Naive thymus-derived CD4-positive, alpha-beta T cell (primary cell): ENCODE measurements around the gene EDAR. TPM values are rescaled to one million over a fixed set of nuclear protein-coding genes. Genes with fewer than 3 reads are reported as not detected.

Experiments used
- ATAC-seq: fragments of 150-1000 bp; cut with Tn5 transposase; 2 replicates; pipeline ENCODE4 v1.10.0; 2021; ENCODE audit warnings: mild to moderate bottlenecking, moderate library complexity
- CTCF ChIA-PET: fragments of 350-600 bp; sonication (Branson Sonifier 250); formaldehyde crosslinking; loops from one replicate; lab custom pipeline; 2021; ENCODE audit warnings: antibody characterized with exemption; lab: Charles Lee
- POLR2A ChIA-PET: fragments of 350-600 bp; sonication (Branson Sonifier 250); formaldehyde crosslinking; loops from one replicate; lab custom pipeline; 2021; ENCODE audit warnings: antibody characterized with exemption, inconsistent platforms; lab: Charles Lee
- DNase-seq, 9 donors: peaks; one replicate each; pipeline versions ENCODE4 v3.0.0 to v3.0.0-alpha.2; 2020 to 2022; ENCODE audit warnings: mixed read lengths in 1 of 9
- H3K27ac ChIP-seq: one replicate; pipeline ENCODE4 v1.7.0; 2013; ENCODE audit warnings: mild to moderate bottlenecking, low read depth, low read length, moderate library complexity
- H3K27me3 ChIP-seq, 2 donors: one replicate each; pipeline ENCODE4 v1.7.0; 2013; ENCODE audit warnings: low read length in 2 of 2, mild to moderate bottlenecking in 2 of 2, moderate library complexity in 2 of 2; ENCODE audit not compliant: control insufficient read depth in 2 of 2, insufficient read depth in 2 of 2
- H3K36me3 ChIP-seq, 3 experiments: 1 replicate in 2 of 3; 2 replicates in 1 of 3; pipeline ENCODE4 v1.7.0; 2013; ENCODE audit warnings: low read length in 3 of 3, mild to moderate bottlenecking in 3 of 3, moderate library complexity in 1 of 3; ENCODE audit not compliant: insufficient read depth in 3 of 3, control insufficient read depth in 2 of 3
- H3K4me1 ChIP-seq, 2 donors: one replicate each; pipeline ENCODE4 v1.7.0; 2013; ENCODE audit warnings: low read length in 2 of 2, mild to moderate bottlenecking in 2 of 2, moderate library complexity in 1 of 2; ENCODE audit not compliant: control insufficient read depth in 2 of 2, insufficient read depth in 2 of 2
- H3K4me3 ChIP-seq: 2 replicates; pipeline ENCODE4 v1.7.0; 2013; ENCODE audit warnings: mild to moderate bottlenecking, low read length
- H3K9me3 ChIP-seq, 3 experiments: 1 replicate in 2 of 3; 2 replicates in 1 of 3; pipeline ENCODE4 v1.7.0; 2013; ENCODE audit warnings: low read length in 3 of 3; ENCODE audit not compliant: control insufficient read depth in 2 of 3
- H3K27ac Mint-ChIP-seq, 9 donors: one replicate each; pipeline ENCODE4 v1.8.0; 2020 to 2022; ENCODE audit warnings: mixed read lengths in 9 of 9, mild to moderate bottlenecking in 8 of 9, moderate library complexity in 5 of 9, inconsistent platforms in 2 of 9
- H3K27me3 Mint-ChIP-seq, 5 donors: one replicate each; pipeline ENCODE4 v1.8.0; 2021 to 2022; ENCODE audit warnings: mixed read lengths in 5 of 5, mild to moderate bottlenecking in 1 of 5
- H3K36me3 Mint-ChIP-seq, 5 donors: one replicate each; pipeline ENCODE4 v1.8.0; 2020 to 2022; ENCODE audit warnings: mixed read lengths in 5 of 5, mild to moderate bottlenecking in 3 of 5, inconsistent platforms in 1 of 5
- H3K4me1 Mint-ChIP-seq, 7 donors: one replicate each; pipeline ENCODE4 v1.8.0; 2020 to 2022; ENCODE audit warnings: mixed read lengths in 7 of 7, mild to moderate bottlenecking in 3 of 7, inconsistent platforms in 1 of 7
- H3K4me3 Mint-ChIP-seq, 10 donors: one replicate each; pipeline ENCODE4 v1.8.0; 2020 to 2022; ENCODE audit warnings: mild to moderate bottlenecking in 10 of 10, mixed read lengths in 10 of 10, moderate library complexity in 6 of 10, inconsistent platforms in 2 of 10
- H3K9me3 Mint-ChIP-seq, 11 donors: one replicate each; pipeline ENCODE4 v1.8.0; 2020 to 2022; ENCODE audit warnings: mixed read lengths in 11 of 11, mild to moderate bottlenecking in 4 of 11, inconsistent platforms in 1 of 11, moderate library complexity in 1 of 11
- intact Hi-C, 2 donors: fragments of 100-400 bp; cut with micrococcal nuclease; formaldehyde crosslinking; loops; one replicate each; pipeline ENCODE4 v1.15.1; 2023
- polyA plus RNA-seq, 2 donors: library from polyadenylated mRNA; unstranded; fragments of 300-500 nt; fragmentation: Illumina TruSeq; gene quantifications; one replicate each; pipeline ENCODE4 v1.2.3, GENCODE V29; 2021
- total RNA-seq, 6 experiments: library from RNA in 5 of 6; stranded (reverse) in 5 of 6; gene quantifications; 1 replicate in 5 of 6; 2 replicates in 1 of 6; pipeline ENCODE4 v1.2.3 and lab custom pipeline; 2021 to 2026

The EDAR gene
- total and polyA plus RNA-seq, 7 experiments from 2014 or later: 0.17 to 26.8 (median 21.6) TPM

GRCh38 chr2:108942231-108942825, 46.7 kb downstream of the EDAR start:
- no peaks in the 10 kb centered on the region for H3K27me3 Mint-ChIP-seq
- Histone ChIP-seq H3K27ac (no peak overlapping the region), H3K4me1 (peaks cover 0 to 5% of the 10 kb centered on the region in 2 donors), H3K9me3 (peaks cover 0 to 14% (median 4%) of the 10 kb centered on the region in 3 experiments), H3K4me3 (no peak overlapping the region), H3K36me3 (peaks cover 0 to 11% (median 0%) of the 10 kb centered on the region in 3 experiments), H3K27me3 (no peaks in the 10 kb centered on the region)
- POLR2A ChIA-PET: no interaction called here
- DNase-seq (no peak), ATAC-seq (no peak)
- intact Hi-C loops: no loop called here
- H3K9me3 Mint-ChIP-seq: peaks cover 0 to 19% (median 9%) of the 10 kb centered on the region in 11 donors
- peaks cover 9 to 63% (median 36%) of the 10 kb centered on the region in 7 donors for H3K4me1 Mint-ChIP-seq
- H3K4me3 Mint-ChIP-seq: no peak overlapping the region
- H3K27ac Mint-ChIP-seq: peak overlapping the region in 4 of 9 donors; percentile 32 to 75 (median 42)
- peaks cover 0 to 49% (median 22%) of the 10 kb centered on the region in 5 donors for H3K36me3 Mint-ChIP-seq
- CTCF ChIA-PET: interaction anchor here (1.2 kb wide), 1 partner anchor 46 kb away, joined by 4 read pairs; no protein-coding TSS in a partner anchor

DNA sequence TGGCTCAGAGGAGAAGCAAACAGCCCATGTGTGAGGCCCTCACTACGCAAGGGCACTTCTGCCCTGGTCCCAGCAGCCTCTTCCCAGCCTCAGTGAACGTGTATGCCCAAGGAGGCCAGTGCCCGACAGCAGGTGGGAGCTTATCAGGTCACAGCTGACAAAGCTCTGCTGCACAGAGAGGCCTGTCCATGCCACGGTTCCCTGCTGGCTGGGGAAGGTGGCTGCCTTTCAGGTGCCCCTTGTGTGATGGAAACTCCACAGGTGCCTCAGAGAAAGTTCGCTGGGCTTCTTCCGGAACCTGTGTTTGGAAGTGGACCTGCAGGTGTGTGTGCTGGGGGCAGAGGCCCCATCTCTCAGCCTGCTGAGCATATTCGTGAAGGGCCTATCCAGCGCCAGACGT, 47.3 kb downstream of the EDAR start:
- Mint-ChIP-seq H3K9me3 (peaks cover 0 to 14% (median 5%) of the 10 kb centered on the region in 11 donors), H3K27ac (peak overlapping the region in 5 of 9 donors; percentile 14 to 80 (median 36)), H3K4me1 (peaks cover 10 to 64% (median 39%) of the 10 kb centered on the region in 7 donors), H3K27me3 (no peaks in the 10 kb centered on the region), H3K36me3 (peaks cover 0 to 46% (median 16%) of the 10 kb centered on the region in 5 donors), H3K4me3 (no peak overlapping the region)
- Histone ChIP-seq H3K4me3 (no peak overlapping the region), H3K36me3 (peaks cover 0 to 5% (median 0%) of the 10 kb centered on the region in 3 experiments), H3K9me3 (peaks cover 0 to 10% (median 0%) of the 10 kb centered on the region in 3 experiments), H3K27ac (no peak overlapping the region), H3K27me3 (no peaks in the 10 kb centered on the region), H3K4me1 (peaks cover 0 to 5% of the 10 kb centered on the region in 2 donors)
- intact Hi-C loops: no loop called here
- ChIA-PET CTCF (interaction anchor here (1.2 to 2.3 kb wide), 2 partner anchors 14 to 47 kb away, joined by 4 to 7 read pairs; no protein-coding TSS in a partner anchor), POLR2A (no interaction called here)
- DNase-seq (no peak), ATAC-seq (no peak)

DNA sequence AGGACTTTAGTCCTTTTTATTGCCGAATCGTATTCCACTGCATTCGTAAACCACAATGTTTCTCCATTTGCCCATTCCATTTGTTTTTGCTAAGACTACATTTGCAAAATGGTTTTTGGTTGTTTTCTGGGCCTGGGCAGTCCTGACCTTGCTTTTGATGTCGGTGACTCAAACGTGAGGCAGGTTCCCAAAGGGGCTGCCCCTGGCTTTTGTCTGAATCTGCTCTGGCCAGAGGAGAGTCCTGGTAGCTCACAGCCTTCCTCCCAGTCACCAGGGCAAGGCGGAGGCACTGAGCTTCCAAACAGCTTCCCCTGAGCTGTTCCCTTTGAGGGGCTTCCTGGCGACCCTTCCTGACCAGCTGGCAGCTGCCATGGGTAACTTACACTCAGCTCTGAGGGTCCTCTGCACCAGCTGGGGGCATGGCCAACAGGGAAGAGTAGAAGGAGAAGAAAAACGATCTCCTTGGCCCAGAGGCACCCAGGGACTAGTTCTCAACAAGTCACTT, 47.8 kb downstream of the EDAR start:
- Mint-ChIP-seq H3K36me3 (peaks cover 0 to 40% (median 11%) of the 10 kb centered on the region in 5 donors), H3K4me1 (peaks cover 10 to 62% (median 43%) of the 10 kb centered on the region in 7 donors), H3K27me3 (no peaks in the 10 kb centered on the region), H3K9me3 (peaks cover 0 to 8% (median under 1%) of the 10 kb centered on the region in 11 donors), H3K4me3 (no peak overlapping the region), H3K27ac (peak overlapping the region in 5 of 9 donors; percentile 14 to 80 (median 34))
- no peaks in the 10 kb centered on the region for H3K27me3 ChIP-seq
- POLR2A ChIA-PET: interaction anchor here (0.6 to 1.3 kb wide), 2 partner anchors 9 to 12 kb away, joined by 3 read pairs; no protein-coding TSS in a partner anchor
- ATAC-seq (no peak), DNase-seq (no peak)
- H3K27ac ChIP-seq: no peak overlapping the region
- H3K4me1 ChIP-seq: peaks cover 0 to 5% of the 10 kb centered on the region in 2 donors
- no peak overlapping the region for H3K4me3 ChIP-seq
- intact Hi-C loops: no loop called here
- peaks cover 0 to 5% (median 0%) of the 10 kb centered on the region in 3 experiments for H3K9me3 ChIP-seq
- peaks cover 0 to 3% (median 0%) of the 10 kb centered on the region in 3 experiments for H3K36me3 ChIP-seq
- CTCF ChIA-PET: interaction anchor here (1.2 to 2.3 kb wide), 2 partner anchors 13 to 47 kb away, joined by 4 to 7 read pairs; no protein-coding TSS in a partner anchor

DNA sequence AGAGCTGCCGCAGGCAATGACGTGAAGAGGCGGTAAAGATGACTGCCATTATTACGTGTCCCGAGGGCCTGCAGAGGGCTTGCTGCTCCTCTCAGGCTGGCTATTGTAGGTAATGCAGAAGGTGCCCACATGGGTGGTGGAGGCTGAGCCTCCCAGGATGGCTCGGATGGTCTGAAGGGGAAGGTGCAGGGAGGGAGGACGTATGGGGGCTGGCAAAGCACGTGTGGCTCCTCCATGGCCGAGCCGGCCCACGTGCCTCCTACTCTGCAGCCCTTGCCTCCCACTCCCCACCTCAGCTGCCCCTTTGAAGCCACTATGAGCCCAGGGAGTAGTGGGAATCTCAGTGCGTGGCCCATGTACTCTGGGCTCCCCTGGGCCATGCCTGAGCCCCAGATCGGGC, 48.9 kb downstream of the EDAR start:
- no peaks in the 10 kb centered on the region for H3K27me3 Mint-ChIP-seq
- peaks cover 10 to 67% (median 51%) of the 10 kb centered on the region in 7 donors for H3K4me1 Mint-ChIP-seq
- POLR2A ChIA-PET: interaction anchor here (0.6 to 1.3 kb wide), 3 partner anchors 10 to 92 kb away, joined by 3 read pairs; no protein-coding TSS in a partner anchor
- peak overlapping the region in 5 of 9 donors; percentile 19 to 61 (median 38) for H3K27ac Mint-ChIP-seq
- peaks cover 0 to 32% (median 4%) of the 10 kb centered on the region in 5 donors for H3K36me3 Mint-ChIP-seq
- Histone ChIP-seq H3K4me1 (peaks cover 0 to 10% of the 10 kb centered on the region in 2 donors), H3K27me3 (no peaks in the 10 kb centered on the region), H3K36me3 (peaks cover 0 to 3% (median 0%) of the 10 kb centered on the region in 3 experiments), H3K9me3 (no peaks in the 10 kb centered on the region), H3K4me3 (no peak overlapping the region), H3K27ac (no peak overlapping the region)
- no peak for DNase-seq
- ATAC-seq: peak; percentile 14
- CTCF ChIA-PET: interaction anchor here (2.3 kb wide), 1 partner anchor 12 kb away, joined by 7 read pairs; no protein-coding TSS in a partner anchor
- H3K4me3 Mint-ChIP-seq: no peak overlapping the region
- intact Hi-C loops: no loop called here
- H3K9me3 Mint-ChIP-seq: no peaks in the 10 kb centered on the region

DNA sequence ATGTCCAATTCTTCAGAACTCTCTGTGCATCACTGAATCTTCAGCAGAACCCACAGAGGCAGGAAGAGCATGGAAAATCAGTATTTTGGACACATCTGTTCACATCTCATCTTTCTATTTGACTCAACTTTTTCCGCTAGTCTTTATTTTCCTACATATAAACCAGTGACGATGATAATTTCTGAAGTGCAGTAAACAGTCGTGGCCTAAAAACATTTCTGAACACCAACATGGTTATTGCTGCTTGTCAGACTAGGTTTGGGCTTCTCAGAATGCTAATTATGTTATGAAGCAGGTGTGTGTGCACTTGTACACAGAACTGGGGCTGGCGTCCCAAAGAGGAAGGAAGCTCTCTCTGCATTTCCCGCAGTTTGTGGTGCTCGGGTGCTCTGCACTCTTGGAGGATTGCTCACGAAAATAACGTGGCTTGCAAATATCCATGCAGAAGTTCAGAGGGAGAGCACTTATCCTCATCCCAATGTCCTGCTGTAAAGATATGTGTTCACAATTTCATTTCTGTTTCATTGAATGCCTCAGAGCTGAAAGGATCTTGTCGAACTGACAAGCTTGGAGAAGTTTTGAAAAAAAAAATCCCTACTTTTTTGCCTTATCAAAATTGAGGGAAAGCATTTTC, 50.8 kb downstream of the EDAR start:
- intact Hi-C loops: no loop called here
- H3K4me3 Mint-ChIP-seq: peak overlapping the region in 9 of 10 donors; percentile 22 to 64 (median 45)
- no peaks in the 10 kb centered on the region for H3K9me3 ChIP-seq
- H3K9me3 Mint-ChIP-seq: no peaks in the 10 kb centered on the region
- ChIA-PET CTCF (interaction anchor here (1.0 kb wide), 1 partner anchor 47 kb away, joined by 3 read pairs; no protein-coding TSS in a partner anchor), POLR2A (interaction anchor here (0.6 to 0.7 kb wide), 2 partner anchors 100 to 152 kb away, joined by 3 read pairs; partner anchors contain the start of gene CCDC138)
- H3K36me3 ChIP-seq: peaks cover 0 to 7% (median 0%) of the 10 kb centered on the region in 3 experiments
- H3K4me1 Mint-ChIP-seq: peaks cover 10 to 79% (median 59%) of the 10 kb centered on the region in 7 donors
- H3K27me3 Mint-ChIP-seq: no peaks in the 10 kb centered on the region
- H3K27ac Mint-ChIP-seq: peak overlapping the region in 6 of 9 donors; percentile 1 to 91 (median 58)
- H3K4me1 ChIP-seq: peaks cover 0 to 10% of the 10 kb centered on the region in 2 donors
- H3K36me3 Mint-ChIP-seq: peaks cover 0 to 27% (median 4%) of the 10 kb centered on the region in 5 donors
- DNase-seq (peak in 3 of 9 donors; percentile 4 to 28 (median 21)), ATAC-seq (no peak)
- no peaks in the 10 kb centered on the region for H3K27me3 ChIP-seq
- no peak overlapping the region for H3K27ac ChIP-seq
- H3K4me3 ChIP-seq: no peak overlapping the region
